Measurements from ENCODE around the gene TENM4.

GRCh38 chr11:79458709-79459108, 17.9 kb upstream of the TENM4 start:
- TF ChIP-seq POLR2A (IDR thresholded peaks at IDR 0.05): no peak
- no peak for TF ChIP-seq CTCF (IDR thresholded peaks at IDR 0.05 in 4 of 5, conservative IDR thresholded peaks at IDR 0.05 in 1 of 5)

Measured in gastrocnemius medialis (tissue), 4 donors.